KOPT-K1 (cell line): ENCODE results near the gene OLFM4.

Experiments
- H3K27ac ChIP-seq: fragments of 200-600 bp; sonication (generic); 2 replicates; pipeline ENCODE4 v1.5.1; 2016; ENCODE audit warnings: antibody characterized with exemption, mild to moderate bottlenecking, low read depth, low read length; ENCODE audit not compliant: poor library complexity, severe bottlenecking
- H3K36me3 ChIP-seq: fragments of 200-600 bp; sonication (generic); 2 replicates; pipeline ENCODE4 v1.5.1; 2017; ENCODE audit warnings: antibody characterized with exemption, mild to moderate bottlenecking, low read length, moderate library complexity; ENCODE audit not compliant: insufficient read depth
- H3K9me3 ChIP-seq: fragments of 200-600 bp; sonication (generic); 2 replicates; pipeline ENCODE4 v1.5.1; 2017; ENCODE audit warnings: antibody characterized with exemption, low read length, mild to moderate bottlenecking; ENCODE audit not compliant: insufficient read depth, poor library complexity, severe bottlenecking

The OLFM4 gene, protein sequence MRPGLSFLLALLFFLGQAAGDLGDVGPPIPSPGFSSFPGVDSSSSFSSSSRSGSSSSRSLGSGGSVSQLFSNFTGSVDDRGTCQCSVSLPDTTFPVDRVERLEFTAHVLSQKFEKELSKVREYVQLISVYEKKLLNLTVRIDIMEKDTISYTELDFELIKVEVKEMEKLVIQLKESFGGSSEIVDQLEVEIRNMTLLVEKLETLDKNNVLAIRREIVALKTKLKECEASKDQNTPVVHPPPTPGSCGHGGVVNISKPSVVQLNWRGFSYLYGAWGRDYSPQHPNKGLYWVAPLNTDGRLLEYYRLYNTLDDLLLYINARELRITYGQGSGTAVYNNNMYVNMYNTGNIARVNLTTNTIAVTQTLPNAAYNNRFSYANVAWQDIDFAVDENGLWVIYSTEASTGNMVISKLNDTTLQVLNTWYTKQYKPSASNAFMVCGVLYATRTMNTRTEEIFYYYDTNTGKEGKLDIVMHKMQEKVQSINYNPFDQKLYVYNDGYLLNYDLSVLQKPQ

DNA sequence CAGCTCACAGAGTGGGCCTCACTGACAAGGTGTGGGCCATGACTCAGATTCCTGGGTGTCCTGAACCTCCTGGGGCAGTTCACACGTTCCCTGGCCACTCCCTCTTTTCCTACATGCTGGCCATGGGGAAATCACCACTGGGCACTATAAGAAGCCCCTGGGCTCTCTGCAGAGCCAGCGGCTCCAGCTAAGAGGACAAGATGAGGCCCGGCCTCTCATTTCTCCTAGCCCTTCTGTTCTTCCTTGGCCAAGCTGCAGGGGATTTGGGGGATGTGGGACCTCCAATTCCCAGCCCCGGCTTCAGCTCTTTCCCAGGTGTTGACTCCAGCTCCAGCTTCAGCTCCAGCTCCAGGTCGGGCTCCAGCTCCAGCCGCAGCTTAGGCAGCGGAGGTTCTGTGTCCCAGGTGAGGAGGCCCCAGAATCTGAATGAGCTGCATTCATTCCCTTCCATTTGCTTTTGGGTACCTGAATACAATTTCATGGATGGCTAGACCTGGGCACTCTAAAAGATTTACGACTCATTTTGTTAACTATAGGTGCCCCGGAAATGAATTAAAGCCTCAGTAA is at the start of gene OLFM4:
TSS of gene OLFM4 (plus strand) at position 177 of the 567 bp plus-strand sequence. CDS start at position 201, 24 bp downstream.
- H3K27ac ChIP-seq = no peak within 1 kb of the TSS
- no peaks in the 10 kb centered on the region for H3K36me3 ChIP-seq
- no peaks in the 10 kb centered on the region for H3K9me3 ChIP-seq

DNA sequence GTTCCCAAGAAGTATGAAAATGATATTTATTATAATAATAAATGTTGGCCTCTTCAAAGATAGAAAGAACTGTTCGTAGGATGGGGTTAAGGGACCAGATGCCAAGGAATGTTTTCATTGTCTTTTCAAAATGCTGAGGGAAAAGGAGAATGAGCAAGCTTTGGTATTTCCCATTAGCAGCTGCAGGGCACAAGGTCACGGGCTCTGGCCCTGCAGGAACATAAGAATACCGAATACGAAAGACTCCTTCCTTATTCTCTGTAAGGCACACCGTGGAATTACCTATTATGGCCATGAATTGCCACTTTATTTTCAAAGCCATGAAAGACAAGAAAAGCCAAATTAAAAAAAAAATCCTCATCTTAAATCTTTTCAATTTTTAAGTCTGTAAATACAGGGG is 49.6 kb upstream of the OLFM4 start:
- no peaks in the 10 kb centered on the region for H3K9me3 ChIP-seq
- no peaks in the 10 kb centered on the region for H3K36me3 ChIP-seq
- no peak overlapping the region for H3K27ac ChIP-seq

DNA sequence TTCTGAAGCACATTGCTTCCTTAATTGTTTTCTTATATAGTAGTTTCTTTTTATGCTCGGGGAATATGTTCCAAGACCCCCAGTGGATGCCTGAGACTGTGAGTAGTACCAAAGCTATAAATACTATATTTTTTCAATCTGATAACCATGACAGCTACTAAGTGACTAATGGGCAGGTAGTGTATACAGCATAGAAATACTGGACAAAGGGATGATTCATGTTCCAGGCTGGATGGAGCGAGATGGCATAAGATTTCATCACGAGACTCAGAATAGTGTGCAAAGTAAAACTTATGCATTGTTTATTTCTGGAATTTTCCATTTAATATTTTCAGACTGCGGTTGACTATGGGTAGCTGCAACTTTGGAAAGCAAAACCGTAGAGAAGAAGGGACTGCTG is 47.9 kb upstream of the OLFM4 start:
- H3K9me3 ChIP-seq = no peaks in the 10 kb centered on the region
- H3K36me3 ChIP-seq = no peaks in the 10 kb centered on the region
- H3K27ac ChIP-seq = no peak overlapping the region

DNA sequence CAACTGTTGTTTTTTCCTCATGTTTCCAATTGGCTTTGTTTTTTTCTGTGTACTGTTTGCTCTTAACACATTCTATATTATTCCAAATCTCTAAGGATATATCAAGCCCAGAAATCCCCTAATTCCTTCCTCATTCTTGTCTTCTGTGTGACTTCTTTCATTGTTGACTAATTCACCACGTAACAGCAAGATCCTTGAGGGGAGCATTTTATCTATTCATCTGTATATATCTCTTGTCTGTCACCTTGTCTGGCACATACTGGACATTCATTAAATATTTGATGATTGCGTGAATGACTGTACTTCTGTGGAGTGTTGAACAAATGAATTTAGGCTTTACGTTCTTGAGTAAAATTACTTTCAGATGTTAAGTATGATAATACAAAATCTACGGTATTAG is 44.8 kb upstream of the OLFM4 start:
- Histone ChIP-seq H3K27ac (no peak overlapping the region), H3K36me3 (no peaks in the 10 kb centered on the region), H3K9me3 (no peaks in the 10 kb centered on the region)

DNA sequence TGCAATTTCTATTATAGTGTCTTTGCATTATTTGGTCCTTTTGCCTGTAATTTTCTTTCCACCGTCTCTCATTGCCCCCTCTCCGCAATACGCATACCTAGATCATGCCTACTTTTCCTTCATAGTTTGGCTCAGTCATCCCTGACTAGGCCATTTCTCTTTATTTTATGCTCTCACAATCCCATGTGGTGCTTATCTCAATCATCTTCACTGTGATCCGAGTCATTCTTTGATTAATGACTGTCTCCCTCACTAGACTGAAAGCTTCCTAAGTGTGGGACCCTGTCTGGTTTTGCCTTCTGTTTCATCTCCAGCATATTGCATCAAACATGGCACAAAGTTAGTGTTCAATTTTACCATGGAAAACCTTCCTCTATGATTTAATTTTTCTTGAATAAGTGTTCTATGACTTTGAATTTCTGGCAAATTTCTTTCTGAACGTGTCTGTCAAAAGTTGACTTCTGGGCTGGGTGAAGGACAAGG is 43.7 kb upstream of the OLFM4 start:
- Histone ChIP-seq H3K9me3 (no peaks in the 10 kb centered on the region), H3K36me3 (no peaks in the 10 kb centered on the region), H3K27ac (no peak overlapping the region)

DNA sequence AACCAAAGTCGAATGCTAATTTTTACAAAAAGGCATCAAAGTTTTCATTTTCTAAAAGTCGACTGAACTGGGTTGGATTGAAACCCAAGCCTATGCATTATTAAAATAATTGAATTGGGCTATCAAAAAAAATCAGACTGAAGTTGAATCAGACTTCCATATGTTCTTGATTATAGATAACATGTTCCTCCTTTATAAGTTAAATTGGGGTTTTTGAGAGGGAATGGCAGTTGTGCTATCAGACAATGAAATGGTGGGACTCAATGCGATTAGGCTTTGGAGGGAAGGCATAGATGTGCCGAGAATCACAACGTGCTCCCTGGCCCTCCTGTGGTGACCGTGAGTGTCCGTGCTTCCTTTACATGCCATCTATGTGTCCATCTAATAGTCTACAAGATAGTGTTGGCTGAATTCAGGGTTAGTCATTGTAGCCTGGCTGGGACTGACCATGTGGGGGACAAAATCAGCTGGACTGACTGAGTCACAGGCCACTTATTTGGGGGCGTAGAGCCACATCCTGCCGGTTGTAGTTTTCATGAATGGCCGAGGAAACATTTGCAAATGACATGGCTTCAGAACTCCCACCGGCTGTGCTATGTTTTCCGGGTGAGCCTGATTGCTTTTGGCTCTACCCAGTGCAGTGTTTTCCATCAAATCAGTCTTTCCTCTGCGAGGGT is 37.1 kb upstream of the OLFM4 start:
- Histone ChIP-seq H3K27ac (no peak overlapping the region), H3K36me3 (no peaks in the 10 kb centered on the region), H3K9me3 (no peaks in the 10 kb centered on the region)

DNA sequence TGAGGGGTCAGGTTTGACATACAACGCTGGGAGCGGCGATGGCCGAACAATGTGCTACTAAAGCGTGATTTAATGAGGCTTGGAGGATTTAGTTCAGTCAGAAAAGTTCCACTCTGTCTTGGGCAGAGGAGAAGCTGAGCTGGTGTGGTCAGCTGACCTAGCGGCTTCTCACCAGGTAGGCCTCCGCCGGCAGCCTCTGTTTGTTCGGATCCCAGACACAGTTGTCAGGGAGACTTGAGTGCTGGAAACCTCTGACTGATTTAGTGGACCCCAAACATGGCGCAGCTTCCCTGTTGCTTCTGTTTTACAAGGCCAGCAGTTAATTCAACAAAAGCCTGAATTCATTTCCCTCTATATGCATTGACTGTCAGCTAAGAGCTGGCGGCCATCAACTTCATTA is 36.5 kb upstream of the OLFM4 start:
- H3K36me3 ChIP-seq = no peaks in the 10 kb centered on the region
- no peak overlapping the region for H3K27ac ChIP-seq

DNA sequence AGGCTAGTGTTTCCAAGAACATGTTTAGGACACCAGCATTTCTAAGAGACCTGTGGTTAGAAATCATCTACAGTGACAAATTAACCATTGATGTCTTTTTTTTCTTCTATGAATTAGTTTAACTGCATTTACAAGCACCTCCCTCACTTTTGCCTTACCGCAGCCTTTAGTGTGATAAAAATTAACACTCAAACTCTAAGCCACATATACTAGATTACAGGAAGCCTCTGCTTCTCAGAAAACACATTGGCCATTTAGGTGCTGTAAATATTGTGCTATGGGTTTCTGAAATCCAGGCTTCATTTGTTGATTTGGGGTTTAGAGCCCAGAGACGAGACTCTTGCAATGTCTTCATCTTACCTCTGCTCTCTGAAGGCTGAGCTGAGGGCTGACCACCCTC is 34.6 kb upstream of the OLFM4 start:
- Histone ChIP-seq H3K9me3 (no peaks in the 10 kb centered on the region), H3K36me3 (no peaks in the 10 kb centered on the region), H3K27ac (no peak overlapping the region)

More for the DNA sequence above, 36.5 kb upstream of the OLFM4 start:
- H3K9me3 ChIP-seq = no peaks in the 10 kb centered on the region

DNA sequence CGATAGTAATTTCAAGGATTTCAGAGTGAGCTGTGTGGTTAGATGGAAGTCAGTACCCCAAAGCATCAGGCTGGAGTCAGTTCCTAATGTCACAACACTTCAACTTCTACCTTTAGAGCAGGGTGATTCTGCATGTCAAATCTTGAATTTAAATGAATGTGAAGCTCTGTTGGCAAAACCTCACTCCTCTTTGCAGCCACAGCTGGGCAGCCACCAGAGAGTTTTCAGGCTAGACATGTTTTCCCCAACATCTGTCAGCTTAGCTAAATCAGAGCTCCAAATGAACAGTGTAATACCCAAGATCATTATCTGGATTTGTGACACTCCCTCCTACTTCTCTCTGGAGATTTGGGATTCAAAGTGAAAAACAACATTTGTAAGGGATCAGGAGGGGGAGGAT is 33.7 kb upstream of the OLFM4 start:
- Histone ChIP-seq H3K9me3 (no peaks in the 10 kb centered on the region), H3K27ac (no peak overlapping the region), H3K36me3 (no peaks in the 10 kb centered on the region)

DNA sequence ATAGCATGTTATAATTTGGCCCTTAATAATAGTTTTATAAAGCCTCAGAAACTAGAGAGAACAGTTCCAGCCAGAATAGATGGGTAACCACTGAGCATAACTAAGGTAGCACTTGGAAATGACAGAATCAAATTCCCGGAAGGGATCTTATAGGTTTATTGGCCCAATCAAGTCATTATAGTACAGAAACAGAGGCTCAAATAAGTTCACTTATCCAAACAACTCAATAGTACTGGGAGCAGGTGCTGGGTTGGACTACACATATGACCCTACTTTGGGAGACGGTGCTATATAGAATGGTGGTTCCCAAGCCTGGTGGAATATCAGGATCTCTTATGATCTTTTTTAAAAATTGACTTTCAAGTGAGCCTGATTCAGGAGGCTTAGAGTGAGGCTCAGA is 32.7 kb upstream of the OLFM4 start:
- no peak overlapping the region for H3K27ac ChIP-seq
- H3K9me3 ChIP-seq = peaks cover 4% of the 10 kb centered on the region
- no peaks in the 10 kb centered on the region for H3K36me3 ChIP-seq

DNA sequence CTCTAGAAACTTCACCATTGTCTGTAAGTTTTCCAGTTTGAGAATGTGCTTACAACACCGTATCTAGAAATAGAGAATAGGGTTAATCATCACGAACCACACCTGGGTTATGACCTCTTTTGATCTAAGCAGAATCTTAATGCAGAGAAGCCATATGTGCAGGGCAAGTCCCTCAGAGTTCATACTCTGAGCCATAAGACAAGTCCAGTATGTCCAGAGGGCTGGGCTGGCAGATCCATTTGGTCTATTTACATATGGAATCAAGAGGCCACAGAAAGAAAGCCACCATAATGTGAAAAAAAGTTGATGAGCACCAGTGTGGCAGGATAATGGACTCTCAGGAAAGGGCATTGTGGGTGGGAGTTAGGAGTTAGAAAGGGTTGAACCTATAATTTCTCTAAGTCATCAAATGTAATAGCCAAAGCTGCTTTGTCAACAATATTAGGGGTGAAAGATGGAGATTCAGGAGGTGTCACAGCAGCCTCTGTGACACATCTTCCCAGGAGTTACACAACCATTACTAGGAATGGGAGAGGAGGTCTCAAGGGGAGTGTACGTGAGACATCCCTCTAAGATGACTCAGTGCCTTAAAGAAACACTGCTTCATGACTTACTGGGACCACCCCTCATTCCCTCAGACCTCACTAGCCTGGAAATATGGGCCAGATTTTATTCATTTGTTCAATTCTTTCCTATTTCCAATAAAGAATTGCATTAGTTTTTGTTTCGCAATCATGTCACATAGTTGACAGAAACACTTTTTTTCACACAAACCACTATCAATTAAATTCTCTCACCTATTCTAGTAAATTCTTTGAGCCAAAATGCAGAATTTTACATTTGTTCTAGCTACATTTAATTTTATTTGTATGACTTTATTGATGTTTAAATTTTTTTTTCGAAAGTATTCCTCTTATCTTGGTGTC is 30.4 kb upstream of the OLFM4 start:
- Histone ChIP-seq H3K36me3 (no peaks in the 10 kb centered on the region), H3K9me3 (peaks cover 4% of the 10 kb centered on the region), H3K27ac (no peak overlapping the region)

DNA sequence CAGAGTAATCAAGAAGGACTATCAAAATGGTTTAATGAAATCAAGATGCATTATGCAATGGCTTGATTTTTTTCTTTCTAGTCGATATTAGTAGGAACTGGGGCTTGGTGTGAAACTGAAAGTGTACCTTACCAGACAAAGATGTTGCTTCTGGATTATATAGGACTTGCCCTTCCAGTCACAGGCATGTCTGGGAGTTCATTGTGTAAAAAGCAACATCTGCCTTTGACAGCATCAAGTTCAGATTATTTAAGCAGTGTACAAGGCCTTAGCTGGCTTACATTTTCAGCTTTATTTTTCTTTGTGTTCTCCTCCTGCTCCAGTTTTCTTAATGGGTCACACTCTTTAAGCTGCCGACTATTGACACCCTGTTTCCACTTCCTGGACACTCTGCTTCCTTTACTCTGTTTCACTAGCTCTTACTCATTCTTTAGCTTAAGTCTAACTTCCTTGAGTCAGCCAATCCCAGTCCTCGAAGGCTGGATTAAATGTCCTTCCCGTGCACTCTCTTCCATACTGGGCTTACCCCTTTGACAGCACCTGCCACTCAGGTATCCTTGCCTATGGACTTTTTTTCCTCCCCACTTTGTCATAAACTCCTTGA is 29.4 kb upstream of the OLFM4 start:
- peaks cover 4% of the 10 kb centered on the region for H3K9me3 ChIP-seq
- no peak overlapping the region for H3K27ac ChIP-seq
- H3K36me3 ChIP-seq = no peaks in the 10 kb centered on the region

DNA sequence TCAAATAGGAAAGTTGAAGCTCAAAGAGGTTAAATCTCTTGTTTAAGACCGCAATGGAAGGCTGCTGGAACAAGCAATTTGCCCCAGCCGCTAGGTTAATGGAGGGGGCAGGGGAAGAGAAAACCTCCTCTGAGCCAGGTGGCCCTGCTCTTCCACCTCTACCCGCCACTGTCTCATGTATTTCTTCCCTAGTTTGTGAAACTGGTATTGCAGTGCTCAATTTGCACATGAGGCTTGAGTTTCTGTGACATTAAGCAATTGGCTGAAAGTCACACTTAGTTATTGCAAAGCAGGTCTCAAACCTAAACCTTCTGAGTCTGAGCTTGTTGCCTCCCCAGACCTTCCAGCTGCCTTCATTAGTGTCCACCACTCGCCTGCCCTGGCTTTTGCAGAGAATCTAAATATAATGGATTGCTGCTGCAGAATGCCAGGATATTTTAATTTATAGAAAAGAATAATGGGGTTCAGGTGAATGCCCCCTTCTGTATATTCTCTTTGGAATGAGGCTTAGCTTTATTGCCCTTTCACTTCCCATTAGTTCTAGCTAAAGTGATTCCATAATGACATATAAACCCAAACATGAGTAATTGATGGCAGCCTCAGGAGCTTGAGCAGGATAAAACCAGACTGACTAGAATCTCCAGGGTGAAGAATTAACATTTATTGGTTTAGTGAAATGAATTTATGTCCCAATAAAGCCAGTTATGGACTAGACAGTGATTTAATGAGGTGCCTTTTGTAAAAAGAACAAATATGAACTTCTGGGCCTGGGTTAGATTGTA is 27.0 kb upstream of the OLFM4 start:
- peaks cover 4% of the 10 kb centered on the region for H3K9me3 ChIP-seq
- H3K27ac ChIP-seq = no peak overlapping the region
- H3K36me3 ChIP-seq = no peaks in the 10 kb centered on the region

DNA sequence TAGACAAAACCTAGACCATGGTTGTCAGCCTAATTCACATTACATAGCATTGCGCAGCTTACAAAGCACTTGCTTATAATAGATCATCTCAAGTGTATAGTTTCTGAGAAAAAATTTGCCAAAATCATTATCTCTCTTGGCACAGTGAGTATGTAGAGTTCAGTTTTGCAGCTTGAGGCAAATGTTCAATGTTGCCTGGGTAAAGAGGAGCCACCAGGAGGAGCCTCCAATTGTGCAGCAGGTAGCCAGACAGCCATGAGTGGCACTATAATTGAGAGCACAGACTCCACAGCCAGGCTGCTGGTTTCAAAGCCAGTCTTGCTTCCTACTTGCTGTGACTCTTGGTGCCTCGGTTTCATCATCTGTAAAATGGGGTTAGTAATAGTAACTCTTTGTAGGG is 24.0 kb upstream of the OLFM4 start:
- Histone ChIP-seq H3K27ac (no peak overlapping the region), H3K9me3 (peaks cover 4% of the 10 kb centered on the region), H3K36me3 (no peaks in the 10 kb centered on the region)
